ENCODE data around the gene KIAA0825. TPM values are rescaled to one million over a fixed set of nuclear protein-coding genes. Genes with fewer than 3 reads are reported as not detected.

Gene KIAA0825
- polyA plus RNA-seq, 1 of the 3 experiments (the other 2 are of a cell fraction), result 0.61 TPM

DNA sequence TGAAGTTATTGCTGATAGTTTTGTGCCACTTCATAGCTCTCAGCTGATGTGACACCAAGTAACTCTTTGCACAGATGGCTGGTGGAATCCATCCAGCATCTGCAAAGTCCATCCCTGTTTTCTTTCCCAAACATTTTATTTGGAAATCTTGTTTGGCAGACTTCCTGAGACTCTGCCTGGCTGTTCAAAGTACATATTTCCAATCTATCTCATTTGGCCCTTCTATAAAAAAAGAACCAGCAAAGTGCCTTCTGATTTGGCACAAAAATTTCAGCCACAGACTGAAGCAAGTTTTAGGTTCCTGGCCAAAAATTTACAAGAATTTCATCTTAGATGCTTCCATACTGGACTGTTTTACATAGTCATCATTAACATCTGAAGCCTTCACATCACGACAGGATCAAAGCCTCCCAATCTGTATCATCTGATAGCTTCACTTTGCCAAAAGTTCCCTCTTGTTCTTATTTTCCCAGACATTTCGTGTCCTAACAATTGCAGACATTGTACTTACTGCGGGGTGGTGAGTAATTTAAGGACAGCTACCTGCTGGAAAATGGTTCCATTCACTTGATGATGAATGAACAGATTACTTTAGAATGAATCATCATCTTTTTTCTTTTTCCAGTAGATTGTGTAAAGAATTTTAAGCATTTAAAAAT lies 377.3 kb downstream of the KIAA0825 start (continued):
- TF ChIP-seq, protein P1, sequence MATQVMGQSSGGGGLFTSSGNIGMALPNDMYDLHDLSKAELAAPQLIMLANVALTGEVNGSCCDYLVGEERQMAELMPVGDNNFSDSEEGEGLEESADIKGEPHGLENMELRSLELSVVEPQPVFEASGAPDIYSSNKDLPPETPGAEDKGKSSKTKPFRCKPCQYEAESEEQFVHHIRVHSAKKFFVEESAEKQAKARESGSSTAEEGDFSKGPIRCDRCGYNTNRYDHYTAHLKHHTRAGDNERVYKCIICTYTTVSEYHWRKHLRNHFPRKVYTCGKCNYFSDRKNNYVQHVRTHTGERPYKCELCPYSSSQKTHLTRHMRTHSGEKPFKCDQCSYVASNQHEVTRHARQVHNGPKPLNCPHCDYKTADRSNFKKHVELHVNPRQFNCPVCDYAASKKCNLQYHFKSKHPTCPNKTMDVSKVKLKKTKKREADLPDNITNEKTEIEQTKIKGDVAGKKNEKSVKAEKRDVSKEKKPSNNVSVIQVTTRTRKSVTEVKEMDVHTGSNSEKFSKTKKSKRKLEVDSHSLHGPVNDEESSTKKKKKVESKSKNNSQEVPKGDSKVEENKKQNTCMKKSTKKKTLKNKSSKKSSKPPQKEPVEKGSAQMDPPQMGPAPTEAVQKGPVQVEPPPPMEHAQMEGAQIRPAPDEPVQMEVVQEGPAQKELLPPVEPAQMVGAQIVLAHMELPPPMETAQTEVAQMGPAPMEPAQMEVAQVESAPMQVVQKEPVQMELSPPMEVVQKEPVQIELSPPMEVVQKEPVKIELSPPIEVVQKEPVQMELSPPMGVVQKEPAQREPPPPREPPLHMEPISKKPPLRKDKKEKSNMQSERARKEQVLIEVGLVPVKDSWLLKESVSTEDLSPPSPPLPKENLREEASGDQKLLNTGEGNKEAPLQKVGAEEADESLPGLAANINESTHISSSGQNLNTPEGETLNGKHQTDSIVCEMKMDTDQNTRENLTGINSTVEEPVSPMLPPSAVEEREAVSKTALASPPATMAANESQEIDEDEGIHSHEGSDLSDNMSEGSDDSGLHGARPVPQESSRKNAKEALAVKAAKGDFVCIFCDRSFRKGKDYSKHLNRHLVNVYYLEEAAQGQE (IDR thresholded peaks at IDR 0.05; ENCODE audit: low read depth, low read length), result no peak
- no peak for TF ChIP-seq TAF1 (IDR thresholded peaks at IDR 0.05; ENCODE audit: borderline replicate concordance, low read depth, low read length)
- TF ChIP-seq FOSL2 (IDR thresholded peaks at IDR 0.05; ENCODE audit: borderline replicate concordance, low read depth), result peak; percentile 76; the same call in 1 of the 2 replicates
- TF ChIP-seq, protein P2, sequence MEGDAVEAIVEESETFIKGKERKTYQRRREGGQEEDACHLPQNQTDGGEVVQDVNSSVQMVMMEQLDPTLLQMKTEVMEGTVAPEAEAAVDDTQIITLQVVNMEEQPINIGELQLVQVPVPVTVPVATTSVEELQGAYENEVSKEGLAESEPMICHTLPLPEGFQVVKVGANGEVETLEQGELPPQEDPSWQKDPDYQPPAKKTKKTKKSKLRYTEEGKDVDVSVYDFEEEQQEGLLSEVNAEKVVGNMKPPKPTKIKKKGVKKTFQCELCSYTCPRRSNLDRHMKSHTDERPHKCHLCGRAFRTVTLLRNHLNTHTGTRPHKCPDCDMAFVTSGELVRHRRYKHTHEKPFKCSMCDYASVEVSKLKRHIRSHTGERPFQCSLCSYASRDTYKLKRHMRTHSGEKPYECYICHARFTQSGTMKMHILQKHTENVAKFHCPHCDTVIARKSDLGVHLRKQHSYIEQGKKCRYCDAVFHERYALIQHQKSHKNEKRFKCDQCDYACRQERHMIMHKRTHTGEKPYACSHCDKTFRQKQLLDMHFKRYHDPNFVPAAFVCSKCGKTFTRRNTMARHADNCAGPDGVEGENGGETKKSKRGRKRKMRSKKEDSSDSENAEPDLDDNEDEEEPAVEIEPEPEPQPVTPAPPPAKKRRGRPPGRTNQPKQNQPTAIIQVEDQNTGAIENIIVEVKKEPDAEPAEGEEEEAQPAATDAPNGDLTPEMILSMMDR (IDR thresholded peaks at IDR 0.05), result no peak
- peak; percentile 74 for TF ChIP-seq JUND (IDR thresholded peaks at IDR 0.05)
- TF ChIP-seq EP300 (IDR thresholded peaks at IDR 0.05; ENCODE audit: borderline replicate concordance in 1 of 2, low read depth in 1 of 2, low read length in 1 of 2), result peak in 1 of 2 experiments; percentile 74; a peak in 2 of 4 replicates
- TF ChIP-seq TEAD4 (IDR thresholded peaks at IDR 0.05; ENCODE audit: borderline replicate concordance, insufficient read depth), result peak; percentile 84
- TF ChIP-seq, protein P3, sequence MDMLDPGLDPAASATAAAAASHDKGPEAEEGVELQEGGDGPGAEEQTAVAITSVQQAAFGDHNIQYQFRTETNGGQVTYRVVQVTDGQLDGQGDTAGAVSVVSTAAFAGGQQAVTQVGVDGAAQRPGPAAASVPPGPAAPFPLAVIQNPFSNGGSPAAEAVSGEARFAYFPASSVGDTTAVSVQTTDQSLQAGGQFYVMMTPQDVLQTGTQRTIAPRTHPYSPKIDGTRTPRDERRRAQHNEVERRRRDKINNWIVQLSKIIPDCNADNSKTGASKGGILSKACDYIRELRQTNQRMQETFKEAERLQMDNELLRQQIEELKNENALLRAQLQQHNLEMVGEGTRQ (IDR thresholded peaks at IDR 0.05; ENCODE audit: borderline replicate concordance, low read depth, low read length), result no peak
- peak; percentile 69 for TF ChIP-seq TCF12 (IDR thresholded peaks at IDR 0.05)
- TF ChIP-seq RAD21 (IDR thresholded peaks at IDR 0.05; ENCODE audit: low read length), result no peak
- no peak for TF ChIP-seq SIN3A (IDR thresholded peaks at IDR 0.05; ENCODE audit: borderline replicate concordance, low read depth, low read length)

DNA sequence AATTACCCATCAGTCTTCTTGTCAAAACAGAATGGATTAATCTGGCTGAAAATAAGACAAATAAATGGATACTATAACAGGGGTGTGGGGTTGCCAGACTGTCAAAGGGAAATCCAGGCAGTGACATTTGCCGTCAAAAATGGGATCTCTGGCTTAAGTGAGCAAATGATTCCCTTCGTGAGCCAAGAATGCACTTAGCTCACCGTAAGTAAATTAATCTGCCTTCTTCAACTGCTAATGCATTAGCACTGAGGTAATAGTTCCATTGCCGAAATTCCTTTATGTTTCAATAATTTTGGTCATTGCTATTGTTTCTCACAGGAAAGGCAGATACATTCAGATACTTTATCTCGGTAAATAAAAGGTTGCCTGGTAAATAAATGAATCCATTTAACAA lies 377.8 kb downstream of the KIAA0825 start:
- H3K4me3 ChIP-seq (ENCODE audit: low read depth in 2 of 2, low read length in 1 of 2), result no peak overlapping the region
- no peaks in the 10 kb centered on the region for H3K9me3 ChIP-seq
- no peaks in the 10 kb centered on the region for H3K79me2 ChIP-seq (ENCODE audit: insufficient read depth)
- no peaks in the 10 kb centered on the region for H3F3A ChIP-seq (replicated peaks; ENCODE audit: insufficient read depth)
- H3K27ac ChIP-seq (ENCODE audit: low read depth in 2 of 2, low read length in 1 of 2), result peak overlapping the region; percentile 80 to 87
- no peaks in the 10 kb centered on the region for H4K20me1 ChIP-seq (ENCODE audit: insufficient read depth)
- ChIA-PET CTCF (interaction anchor here (1.5 kb wide), 1 partner anchor 19 kb away, joined by 4 read pairs; no protein-coding TSS in a partner anchor), POLR2A (no interaction called here)
- WGBS (ENCODE audit: low lambda C conversion rate), result 5% methylated on average over 5 of the region's 5 CpGs
- no peaks in the 10 kb centered on the region for H3K36me3 ChIP-seq (replicated peaks in 1 of 2; ENCODE audit: control insufficient read depth in 1 of 2, insufficient read depth in 2 of 2, low read length in 1 of 2)
- H3K9me2 ChIP-seq, result no peaks in the 10 kb centered on the region
- peaks cover 6 to 7% of the 10 kb centered on the region in 2 experiments; a peak in 3 of 4 replicates for H3K4me1 ChIP-seq (ENCODE audit: control insufficient read depth in 1 of 2, insufficient read depth in 2 of 2, low read depth in 1 of 2, low read length in 1 of 2)
- H2AFZ ChIP-seq (ENCODE audit: low read depth), result no peak overlapping the region; the same call in 1 of the 2 replicates
- peak overlapping the region; percentile 28; the same call in 1 of the 2 replicates for H3K4me2 ChIP-seq
- H3K27me3 ChIP-seq (ENCODE audit: insufficient read depth), result no peaks in the 10 kb centered on the region
- DNase-seq, result peak; percentile 23
- peak overlapping the region; percentile 38 for H3K9ac ChIP-seq
- no peak for TF ChIP-seq ELF1 (IDR thresholded peaks at IDR 0.05)
- TF ChIP-seq JUND (IDR thresholded peaks at IDR 0.05), result peak; percentile 73
- TF ChIP-seq, protein P1 (IDR thresholded peaks at IDR 0.05; ENCODE audit: low read depth, low read length), result peak; percentile 52; the same call in 1 of the 2 replicates
- TF ChIP-seq TEAD4 (IDR thresholded peaks at IDR 0.05; ENCODE audit: borderline replicate concordance, insufficient read depth), result peak; percentile 96
- peak; percentile 35; the same call in 1 of the 2 replicates for TF ChIP-seq MEF2A (IDR thresholded peaks at IDR 0.05; ENCODE audit: borderline replicate concordance, low read depth)
- TF ChIP-seq MAX (IDR thresholded peaks at IDR 0.05; ENCODE audit: low read depth), result peak; percentile 19; the same call in 1 of the 2 replicates
- TF ChIP-seq POLR2AphosphoS5 (IDR thresholded peaks at IDR 0.05; ENCODE audit: low read depth, low read length), result 0 out of 2 replicates have a peak, but pooled peaks have one; percentile 50
- TF ChIP-seq TCF12 (IDR thresholded peaks at IDR 0.05), result peak; percentile 79; the same call in 1 of the 2 replicates
- TF ChIP-seq, protein P2 (IDR thresholded peaks at IDR 0.05), result no peak
- TF ChIP-seq GABPA (IDR thresholded peaks at IDR 0.05; ENCODE audit: low read depth), result no peak
